ENCODE results near the gene IL31RA.
A peak's percentile ranks its signal among the peaks of the same experiment; 100 is the strongest.

Gene IL31RA

DNA sequence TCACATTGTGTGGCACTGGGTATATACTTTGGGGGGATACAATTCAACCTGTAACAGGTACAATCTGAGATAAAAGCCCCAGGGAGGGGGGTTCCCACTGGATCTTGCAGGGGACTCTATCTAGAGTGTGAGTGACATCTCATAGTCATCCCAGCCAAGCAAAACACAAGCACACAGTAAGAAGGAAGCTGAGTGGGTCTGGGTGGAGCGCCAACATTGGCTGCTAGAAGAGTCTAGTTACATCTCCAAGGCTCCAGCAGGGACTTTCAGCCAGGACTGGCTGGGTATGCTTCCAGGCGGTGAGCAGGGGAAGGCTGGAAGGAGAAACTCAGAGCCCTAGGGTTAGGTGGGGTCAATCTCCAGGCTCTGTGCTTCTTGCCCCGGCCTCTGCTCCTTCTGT is 53.0 kb downstream of the IL31RA start:
- peak; percentile 2 for DNase-seq

DNA sequence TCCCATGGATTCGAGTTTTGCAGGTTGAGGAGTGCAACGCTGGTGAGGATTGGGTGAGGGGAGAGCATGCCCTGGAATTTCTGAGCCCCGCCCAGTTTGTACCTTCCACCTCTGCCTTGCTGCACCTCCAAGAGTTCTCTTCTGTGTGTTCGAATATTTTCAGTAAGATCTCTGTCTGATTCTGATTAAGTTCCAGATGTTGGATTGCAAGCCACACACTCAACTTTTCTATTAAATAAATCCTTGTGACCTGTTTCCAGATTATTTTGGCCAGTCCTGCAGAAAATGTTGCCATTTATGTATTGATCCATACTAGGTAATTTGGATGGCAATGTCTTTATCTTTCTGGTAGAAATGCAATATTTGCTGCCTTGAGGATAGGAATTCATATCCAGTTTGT is 54.1 kb downstream of the IL31RA start:
- no peak for DNase-seq

DNA sequence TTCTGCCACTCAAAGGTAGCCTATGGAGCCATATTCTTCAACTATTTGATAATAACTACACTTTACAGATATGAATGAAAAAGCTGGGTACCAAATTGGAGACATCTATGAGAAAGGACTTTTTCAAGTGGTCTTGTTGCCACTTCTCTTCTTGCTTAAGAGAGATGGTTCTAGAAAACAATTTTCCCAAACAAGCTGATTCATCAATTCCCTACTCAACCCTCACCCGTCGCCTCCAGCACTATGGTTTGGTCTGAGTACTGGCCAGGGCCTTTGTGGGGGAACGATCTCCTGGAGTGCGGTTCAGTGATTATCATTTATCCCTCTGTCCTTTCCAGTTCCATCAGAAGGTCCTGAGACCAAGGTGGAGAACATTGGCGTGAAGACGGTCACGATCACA is 56.8 kb downstream of the IL31RA start:
- no peak for DNase-seq

DNA sequence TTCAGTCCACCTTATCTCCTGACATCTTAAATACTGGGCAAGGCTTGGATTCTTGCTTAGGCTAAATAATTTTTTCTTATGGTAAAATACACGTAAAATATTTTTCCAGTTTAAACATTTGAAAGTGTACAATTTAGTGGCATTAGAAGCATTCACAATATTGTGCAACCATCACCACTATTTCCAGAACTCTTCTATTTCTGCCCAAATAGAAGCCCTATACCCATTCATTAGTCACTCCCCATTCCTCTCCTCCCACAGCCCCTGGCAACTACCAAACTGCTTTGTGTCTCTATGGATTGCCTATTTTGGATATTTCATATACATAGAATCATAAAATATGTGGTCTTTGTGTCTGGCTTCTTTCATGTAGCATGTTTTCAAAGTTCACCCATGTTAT is 57.6 kb downstream of the IL31RA start:
- no peak for DNase-seq

DNA sequence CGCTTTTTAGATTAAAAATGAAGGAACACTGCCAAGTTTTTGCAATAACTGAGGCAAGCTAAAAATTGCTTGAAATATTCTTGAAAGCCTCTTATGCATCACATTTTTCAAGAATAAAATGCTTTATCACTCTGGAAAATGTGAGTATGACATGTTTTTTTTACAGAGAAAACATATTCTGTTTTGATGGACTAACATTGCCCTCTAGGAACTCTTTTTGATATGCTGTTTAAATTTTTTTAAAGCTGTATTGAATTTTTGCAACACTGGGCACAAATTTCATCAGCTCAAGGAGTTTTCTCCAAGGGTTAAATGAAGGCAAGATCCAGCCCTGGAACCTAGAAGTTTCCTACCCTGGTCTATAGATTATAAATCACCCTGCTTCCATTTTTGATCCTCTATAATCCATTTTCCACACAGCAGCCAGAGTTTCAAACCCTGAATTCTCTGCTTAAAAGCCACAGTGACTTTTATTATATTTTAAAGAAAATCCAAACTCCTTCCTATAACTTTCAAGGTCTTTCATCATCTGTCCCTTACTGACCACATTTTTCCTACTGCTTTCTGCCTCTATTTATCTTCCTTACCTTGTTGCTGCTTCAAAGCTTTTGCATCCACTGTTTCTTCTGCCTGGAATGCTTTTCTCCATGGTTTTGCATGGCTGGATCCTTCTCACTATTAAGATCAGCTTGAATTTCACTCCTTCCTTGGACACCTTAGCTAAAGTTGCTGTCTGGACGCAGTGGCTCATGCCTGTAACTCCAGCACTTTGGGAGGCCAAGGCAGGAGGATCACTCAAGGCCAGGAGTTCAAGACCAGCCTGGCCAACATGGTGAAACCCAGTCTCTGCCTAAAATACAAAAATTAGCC is 60.9 kb downstream of the IL31RA start:
- no peak for DNase-seq

DNA sequence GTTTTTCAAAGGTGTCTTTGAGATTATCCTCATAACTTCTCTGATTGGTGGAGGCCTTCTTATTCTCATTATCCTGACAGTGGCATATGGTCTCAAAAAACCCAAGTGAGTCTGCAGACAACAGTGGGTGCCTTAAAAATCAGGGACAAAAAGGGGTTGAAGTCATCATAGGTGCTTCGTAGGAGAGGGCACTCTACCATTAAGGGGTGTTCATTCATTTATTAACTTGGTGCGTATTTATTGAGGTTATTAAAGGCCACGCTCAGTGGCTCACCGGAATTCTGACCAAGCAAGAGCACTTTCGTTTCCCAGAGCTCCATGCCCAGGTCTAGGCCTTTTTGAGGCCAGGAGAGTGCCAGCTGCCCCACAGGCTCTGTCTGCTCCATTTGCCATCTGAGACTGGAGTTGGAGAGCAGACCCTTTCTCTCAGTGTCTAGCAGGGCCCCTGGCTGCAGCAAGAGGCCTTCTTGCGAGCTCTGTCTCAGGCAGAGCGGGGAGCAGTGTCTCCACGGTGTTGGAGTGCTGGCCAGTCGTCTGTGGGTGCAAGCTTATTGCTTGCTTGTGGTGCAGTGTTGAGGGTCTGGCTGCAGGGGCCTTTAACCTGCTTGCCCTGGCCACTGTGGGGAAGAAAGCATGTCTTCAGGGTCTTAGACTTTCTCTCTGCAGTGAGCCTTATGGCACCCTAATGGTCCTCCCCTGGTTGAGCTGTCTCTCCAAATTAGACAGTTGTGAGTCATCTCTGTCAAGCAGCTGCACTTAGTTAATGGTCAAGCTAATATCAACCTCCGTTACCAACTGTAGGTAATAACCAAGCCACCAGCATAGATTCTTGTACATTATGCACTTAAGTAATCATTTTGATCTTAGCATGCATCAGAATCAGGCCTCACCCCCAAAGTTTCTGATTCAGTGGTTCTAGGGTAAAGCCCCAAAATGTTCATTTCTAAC is 62.6 kb downstream of the IL31RA start:
- DNase-seq, result no peak

DNA sequence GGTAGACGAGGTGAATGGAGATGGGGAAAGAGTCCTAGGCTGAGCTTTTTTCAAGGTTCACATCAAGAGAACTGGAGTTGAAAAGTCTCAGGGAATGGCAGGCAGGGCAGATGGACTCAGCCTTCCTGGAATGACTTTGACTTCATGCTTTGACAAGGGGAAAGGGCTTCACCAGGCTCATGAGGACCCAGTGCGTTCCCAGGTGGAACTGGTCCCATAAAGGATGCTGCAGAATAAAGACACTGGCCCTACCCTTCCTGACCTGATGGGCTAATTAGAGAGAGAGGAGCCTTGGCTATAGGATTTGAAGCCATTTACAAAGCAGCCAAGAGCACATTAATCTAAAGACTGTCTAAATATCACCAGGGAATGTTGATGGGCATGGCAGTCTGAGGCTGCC is 63.8 kb downstream of the IL31RA start:
- DNase-seq, result no peak

DNA sequence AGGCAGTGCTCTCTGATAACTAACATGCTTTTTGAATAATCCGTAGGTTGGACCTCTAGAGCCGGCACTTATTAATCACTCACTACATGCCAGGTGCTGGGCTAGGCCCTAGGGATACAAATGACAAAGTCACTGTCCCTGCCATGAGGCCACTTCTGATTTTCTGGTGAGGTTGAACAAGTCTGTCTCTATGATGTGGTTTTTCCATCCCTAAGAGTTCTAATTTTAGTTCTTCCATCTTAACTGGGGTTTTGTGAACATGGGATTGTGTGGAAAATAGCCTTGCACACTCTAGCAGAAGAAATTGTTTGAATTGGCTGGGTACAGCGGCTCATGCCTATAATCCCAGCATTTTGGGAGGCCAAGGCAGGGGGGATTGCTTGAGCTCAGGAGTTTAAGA is 64.6 kb downstream of the IL31RA start:
- DNase-seq, result no peak

DNA sequence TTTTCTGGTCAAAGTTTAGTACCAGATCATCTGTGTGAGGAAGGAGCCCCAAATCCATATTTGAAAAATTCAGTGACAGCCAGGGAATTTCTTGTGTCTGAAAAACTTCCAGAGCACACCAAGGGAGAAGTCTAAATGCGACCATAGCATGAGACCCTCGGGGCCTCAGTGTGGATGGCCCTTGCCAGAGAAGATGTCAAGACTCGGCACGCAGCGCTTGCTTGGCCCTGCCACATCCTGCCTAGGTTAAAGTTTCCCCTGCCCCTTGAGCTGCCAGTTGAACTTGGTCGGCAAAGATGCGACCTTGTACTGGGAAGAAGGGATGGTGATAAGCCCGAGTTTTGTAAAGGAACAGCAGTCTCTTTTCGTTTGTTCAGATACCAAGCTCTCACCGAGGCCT is 65.8 kb downstream of the IL31RA start:
- no peak for DNase-seq

DNA sequence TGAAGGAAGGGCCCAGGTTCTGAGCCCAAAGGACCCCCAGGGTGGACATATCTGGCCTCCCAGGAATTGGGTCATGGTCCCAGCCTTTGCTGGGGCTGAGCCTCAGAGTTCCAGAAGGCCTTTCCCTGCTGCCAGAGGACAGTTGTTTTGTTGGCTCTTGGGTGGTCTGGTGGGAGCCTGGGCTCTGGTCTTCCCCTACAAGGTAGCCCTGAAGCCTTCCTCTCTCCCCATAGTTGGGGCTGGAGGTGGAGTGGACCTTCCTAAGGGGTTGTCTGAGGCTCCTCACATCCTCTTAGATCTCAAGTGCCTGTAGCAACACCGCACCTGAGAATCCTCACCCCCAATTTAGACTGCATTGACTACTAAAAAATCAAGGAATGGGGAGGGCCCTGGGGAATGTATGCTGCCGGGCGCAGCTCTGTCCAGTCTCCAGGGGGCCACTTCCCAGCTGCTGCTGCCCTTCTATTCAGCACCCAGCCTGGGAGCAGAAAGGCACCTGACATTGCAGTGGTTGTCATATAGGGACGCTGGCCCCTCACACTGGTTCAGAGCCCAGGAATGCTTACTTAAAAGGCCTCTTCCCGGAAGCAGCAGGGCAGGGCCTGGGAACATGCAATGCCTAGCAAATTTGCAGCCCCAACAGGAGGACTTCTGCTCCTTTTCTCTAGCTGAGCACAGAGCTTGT is 66.4 kb downstream of the IL31RA start:
- DNase-seq, result no peak

DNA sequence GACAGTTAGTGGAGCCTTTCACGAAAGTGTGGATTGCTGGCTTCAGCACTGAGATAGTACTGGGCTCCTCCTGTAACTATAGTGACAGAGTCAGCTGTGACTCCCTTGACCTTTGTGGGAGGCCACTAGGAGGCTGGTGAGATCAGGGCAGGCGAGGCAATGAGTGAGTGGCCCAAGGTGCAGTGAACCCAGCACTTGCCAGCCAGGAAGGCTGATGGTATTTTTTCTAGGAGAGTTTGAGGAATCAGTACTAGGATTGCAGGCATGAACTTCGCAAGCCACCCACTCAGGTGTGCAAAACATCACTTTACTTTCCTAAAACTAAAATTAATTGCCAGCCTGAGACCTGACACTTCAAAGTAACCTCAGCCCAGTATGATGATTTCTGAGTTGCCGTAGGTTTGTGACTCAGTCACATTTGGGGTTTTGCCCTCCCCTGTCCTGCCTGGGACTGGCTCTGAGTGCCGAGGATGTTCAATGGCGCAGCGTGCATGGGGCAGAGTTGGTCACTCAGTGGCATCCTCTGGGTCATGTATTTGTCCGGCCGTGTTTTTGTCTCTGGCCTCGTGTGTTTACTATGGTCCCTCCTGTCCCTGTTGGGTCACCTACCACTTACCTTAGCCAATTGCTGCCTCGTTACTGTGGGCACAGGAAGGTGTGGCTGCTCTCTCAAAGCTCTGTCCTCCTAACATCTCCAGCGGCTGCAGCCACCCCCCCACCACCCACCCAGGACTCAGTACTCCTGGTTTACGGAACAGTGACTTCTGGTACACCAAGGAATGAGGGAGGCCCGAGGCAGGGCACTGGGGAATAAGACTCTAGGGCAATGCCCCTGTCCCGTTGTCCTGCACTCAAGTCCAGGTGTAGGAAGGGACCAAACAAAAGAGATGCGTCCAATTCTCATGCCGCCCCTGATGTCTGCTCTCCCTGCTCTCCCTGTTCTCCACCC is 67.2 kb downstream of the IL31RA start:
- DNase-seq, result no peak

DNA sequence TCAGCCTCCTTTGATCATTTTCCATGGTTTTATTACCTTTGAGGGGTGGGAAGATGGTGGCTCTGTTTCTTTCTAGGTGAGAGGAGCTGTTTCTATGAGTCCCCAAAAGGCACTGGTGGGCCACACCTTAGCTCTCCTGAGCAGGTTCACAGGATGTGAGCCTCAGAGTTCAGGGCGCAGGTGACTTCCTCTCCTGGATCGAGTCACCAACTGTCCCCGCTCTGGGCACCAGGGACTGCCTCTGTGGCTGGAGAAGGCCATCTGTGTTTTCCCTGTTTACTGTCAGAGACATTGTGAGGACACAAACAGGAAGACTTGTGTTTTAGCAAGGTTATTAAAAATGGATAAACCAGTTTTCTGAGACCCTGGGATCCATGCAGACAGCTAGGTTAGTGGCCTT is 68.5 kb downstream of the IL31RA start:
- DNase-seq, result no peak

DNA sequence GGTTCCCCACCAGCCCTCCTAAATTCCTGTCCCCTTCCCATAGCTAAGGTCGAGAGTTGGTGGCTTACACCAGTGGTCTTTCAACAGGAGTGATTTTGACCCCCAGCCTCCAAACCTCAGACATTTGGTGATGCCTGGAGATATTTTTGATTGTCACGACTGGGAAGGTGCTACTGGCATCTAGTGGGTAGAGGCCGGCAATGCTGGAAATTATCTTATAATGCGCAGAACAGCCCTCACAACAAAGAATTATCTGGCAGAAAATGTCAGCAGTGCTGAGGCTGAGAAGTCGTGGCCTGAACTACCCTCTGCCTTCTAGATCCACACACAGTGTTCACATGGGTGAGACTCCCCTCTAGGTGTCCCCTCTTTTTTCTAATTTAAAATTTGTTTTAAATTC is 69.6 kb downstream of the IL31RA start:
- DNase-seq, result no peak

DNA sequence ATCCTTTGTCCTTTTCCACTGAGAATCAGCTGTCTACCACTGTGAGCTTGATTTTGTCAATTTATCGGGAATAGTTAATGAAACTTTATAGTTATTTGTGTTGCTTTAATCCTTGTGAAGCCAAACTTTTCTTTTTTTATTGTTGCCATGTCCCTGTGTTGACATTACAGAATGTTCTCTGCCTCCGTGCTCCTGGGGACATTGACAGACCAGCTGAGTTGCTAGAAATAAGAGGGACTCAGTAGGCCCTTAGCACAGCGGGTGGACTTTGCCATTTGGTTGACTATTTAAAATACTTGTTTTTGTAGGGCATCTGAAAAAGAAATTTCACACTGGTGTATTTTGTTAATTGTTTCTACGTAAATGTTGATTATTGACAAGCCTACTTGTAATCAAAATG is 70.5 kb downstream of the IL31RA start:
- DNase-seq, result no peak

DNA sequence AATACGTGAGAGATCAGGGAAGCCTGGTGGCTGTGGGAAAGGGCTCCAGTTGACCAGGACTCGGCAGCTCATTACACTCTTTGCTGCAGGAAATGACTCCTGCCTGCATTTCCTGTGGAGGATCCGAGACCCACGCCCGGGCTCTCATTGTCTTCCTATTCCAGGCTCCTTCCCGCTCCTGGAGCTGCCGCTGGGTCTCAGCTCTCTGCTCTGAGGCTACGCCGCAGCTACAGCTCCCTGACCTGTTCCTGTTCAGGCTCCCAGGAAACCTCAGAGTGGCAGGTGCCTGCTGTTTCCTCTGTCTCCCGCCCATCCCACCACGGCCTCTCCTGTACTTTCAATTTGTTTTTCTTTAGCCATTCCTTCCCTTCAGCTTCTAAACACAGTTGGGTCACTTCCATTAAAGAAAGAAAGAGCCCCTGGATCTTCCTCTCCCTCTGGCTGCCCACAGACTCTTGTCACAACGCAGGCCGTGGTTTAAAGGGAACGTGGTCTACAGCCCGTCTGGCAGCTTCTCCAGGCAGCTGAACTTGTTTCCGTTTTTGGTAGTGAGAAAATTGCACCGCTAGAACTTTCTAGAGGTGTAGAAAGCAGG is 72.1 kb downstream of the IL31RA start:
- peak; percentile 20 for DNase-seq

DNA sequence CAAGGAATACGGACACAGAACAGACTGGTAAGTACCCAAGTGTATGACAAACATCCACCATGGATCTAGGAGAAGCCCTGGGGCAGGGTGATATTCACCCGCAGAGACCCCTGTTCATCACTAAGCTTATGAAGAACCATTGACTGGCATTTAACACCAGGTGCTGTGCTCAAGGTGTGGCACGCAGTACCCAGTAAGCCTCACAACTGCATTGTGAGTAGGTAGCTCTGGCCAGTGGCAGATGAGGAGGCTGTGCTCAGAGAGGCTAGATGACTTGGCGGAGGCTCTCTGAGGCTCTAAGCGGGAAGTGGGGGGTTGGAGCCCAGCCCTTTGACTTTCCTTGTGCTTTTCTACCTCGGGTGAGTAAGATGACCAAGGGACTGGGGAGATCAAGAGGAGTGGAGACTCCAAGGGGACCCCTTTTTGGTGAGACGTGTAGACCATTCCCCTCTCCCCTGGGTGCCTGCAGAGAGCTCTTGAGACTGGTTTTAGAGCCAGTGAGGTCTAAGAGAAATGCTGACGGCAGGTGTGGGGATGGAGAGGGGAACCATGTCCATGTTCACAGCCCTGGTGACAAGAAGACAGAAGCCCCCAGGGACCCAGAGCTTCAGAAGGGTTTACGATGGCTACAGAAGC is 72.8 kb downstream of the IL31RA start:
- no peak for DNase-seq

DNA sequence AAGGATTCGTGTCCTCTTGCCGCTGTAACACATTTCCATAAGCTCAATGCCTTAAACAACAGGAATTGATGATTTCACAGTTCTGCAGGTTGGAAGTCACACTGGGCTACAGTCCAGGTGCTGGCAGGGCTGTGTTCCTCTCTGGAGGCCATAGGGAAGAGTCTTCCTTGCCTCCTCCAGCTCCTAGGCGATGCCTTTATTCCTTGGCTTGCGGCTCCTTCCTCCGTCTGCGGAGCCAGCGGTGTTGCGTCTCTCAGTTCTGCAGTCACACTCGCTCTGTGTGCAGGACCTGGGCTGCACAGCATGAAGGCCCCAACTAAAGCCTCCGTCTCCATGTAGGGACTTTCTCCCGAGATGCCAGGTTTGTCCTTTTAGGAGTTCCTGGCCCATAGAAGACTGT is 73.6 kb downstream of the IL31RA start:
- no peak for DNase-seq

DNA sequence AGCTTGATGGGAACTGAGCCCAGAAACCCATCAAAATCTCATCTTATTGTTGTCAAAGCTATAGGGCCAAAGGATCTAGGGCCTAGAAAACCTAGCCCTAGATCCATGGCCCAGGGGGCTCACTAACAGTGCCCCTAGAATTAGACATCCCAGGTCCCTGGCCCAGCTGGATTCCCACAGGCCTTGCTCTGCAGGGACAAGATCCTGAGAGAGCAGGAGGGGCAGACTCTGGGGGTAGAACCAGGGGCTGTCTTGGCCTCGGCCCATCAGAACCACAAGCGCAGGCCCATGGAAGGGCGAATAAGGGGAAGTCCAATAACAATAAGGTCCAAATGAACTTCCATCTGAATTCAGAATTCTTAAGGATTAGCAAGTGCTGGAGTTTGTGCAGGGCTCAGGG is 74.0 kb downstream of the IL31RA start:
- DNase-seq, result no peak

DNA sequence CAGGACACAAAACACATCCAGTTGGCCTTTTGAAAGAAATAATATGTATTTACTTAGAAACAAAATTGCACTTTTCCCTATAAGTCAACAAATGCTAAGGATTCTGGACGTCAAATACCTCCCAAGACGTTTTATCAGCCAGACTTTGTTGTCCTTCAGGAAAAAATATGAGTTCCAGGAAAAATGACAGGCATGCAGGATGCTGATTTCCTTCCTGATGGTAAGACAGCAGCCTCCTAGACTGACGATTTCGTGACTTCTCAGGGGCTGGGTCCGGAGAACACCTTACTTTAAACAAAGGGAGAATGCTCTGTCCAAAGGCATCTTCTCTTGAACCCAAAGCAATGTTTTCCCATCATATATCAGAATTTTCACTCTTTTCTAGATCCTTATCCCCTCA is 74.6 kb downstream of the IL31RA start:
- DNase-seq, result no peak

DNA sequence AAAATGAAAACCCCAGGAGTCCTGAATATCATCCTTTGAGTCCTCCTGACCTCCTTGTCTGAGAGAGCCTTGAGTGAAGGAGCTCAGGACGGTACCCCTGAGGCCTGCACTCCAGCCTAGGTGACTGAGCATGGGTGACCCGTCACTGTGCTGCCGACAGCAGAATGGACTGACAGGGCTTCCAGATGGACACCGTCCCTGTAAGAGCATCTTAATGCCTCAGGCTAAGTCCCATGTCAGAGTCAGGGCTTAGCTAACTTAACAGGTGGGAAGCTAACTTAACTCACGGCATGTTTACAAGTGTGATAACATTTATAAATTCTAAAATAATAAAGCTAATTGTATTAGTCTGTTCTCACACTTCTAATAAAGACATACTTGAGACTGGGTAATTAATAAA is 75.3 kb downstream of the IL31RA start:
- no peak for DNase-seq
